Peyer's patch (tissue), 4 donors: Measurements from ENCODE around the gene LYPD6B.

Experiments used
- POLR2A ChIP-seq, 2 donors: fragments of 450-650 bp; IDR thresholded peaks; one replicate each; pipeline ENCODE4 v1.5.1; 2017; ENCODE audit warnings: antibody characterized with exemption in 2 of 2, mild to moderate bottlenecking in 2 of 2, moderate library complexity in 2 of 2
- TF ChIP-seq, protein P1 (sequence below), 6 experiments: fragments of 450-650 bp in 4 of 6; fragments of 200-600 bp in 2 of 6; sonication (generic) in 1 of 6; IDR thresholded peaks; one replicate each; pipeline ENCODE4 v1.5.1; 2017 to 2019; ENCODE audit warnings: antibody characterized with exemption in 6 of 6, mild to moderate bottlenecking in 3 of 6, moderate library complexity in 1 of 6

DNA sequence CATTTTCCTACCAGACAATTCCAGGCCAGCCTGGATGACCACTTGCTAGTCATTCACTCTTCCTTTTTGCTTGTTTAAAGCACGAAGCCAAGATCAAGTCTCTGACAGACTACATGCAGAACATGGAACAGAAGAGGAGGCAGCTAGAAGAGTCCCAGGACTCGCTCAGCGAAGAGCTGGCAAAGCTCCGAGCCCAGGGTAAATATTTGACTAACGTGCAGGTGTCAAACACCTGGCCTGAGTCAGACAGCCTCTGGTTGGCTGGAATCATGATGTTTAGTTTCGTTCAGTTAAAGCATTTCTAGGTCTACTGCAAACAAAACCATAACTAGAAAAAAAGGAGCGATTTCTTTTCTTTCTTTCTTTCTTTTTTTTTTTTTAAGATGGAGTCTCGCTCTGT lies 44.2 kb upstream of the LYPD6B start:
- TF ChIP-seq, protein P1, sequence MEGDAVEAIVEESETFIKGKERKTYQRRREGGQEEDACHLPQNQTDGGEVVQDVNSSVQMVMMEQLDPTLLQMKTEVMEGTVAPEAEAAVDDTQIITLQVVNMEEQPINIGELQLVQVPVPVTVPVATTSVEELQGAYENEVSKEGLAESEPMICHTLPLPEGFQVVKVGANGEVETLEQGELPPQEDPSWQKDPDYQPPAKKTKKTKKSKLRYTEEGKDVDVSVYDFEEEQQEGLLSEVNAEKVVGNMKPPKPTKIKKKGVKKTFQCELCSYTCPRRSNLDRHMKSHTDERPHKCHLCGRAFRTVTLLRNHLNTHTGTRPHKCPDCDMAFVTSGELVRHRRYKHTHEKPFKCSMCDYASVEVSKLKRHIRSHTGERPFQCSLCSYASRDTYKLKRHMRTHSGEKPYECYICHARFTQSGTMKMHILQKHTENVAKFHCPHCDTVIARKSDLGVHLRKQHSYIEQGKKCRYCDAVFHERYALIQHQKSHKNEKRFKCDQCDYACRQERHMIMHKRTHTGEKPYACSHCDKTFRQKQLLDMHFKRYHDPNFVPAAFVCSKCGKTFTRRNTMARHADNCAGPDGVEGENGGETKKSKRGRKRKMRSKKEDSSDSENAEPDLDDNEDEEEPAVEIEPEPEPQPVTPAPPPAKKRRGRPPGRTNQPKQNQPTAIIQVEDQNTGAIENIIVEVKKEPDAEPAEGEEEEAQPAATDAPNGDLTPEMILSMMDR (IDR thresholded peaks at IDR 0.05) = no peak
- no peak for TF ChIP-seq POLR2A (IDR thresholded peaks at IDR 0.05)
